Activated gamma-delta T cell (primary cell): ENCODE measurements around the gene DNAJB6.

Experiments
- DNase-seq: peaks from one replicate; lab custom pipeline; 2025; lab: John Stamatoyannopoulos, UW

The DNAJB6 gene

DNA sequence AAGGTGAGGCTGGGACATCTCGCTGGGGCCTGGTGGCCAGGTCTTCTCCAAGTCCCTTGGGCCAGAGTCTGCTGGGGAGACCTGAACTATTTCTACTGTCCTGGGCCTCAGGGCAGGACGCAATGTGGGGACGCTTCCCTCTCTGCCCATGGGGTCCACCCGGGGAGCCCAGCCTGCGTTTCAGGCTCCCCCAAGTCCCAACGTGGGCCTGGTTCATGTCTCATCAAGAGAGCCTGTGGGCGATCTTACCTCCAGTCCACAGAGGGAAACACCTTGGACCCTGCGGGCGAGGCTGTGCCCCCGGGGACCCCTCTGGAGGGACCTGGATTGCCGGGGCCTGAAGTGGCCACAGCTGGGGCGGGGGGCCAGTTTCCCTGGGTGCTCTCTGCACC is 91.7 kb downstream of the DNAJB6 start:
- DNase-seq = no peak

- DNase-seq = no peak
Observed at GRCh38 chr7:157429001-157429679, 92.3 kb downstream of the DNAJB6 start.

DNA sequence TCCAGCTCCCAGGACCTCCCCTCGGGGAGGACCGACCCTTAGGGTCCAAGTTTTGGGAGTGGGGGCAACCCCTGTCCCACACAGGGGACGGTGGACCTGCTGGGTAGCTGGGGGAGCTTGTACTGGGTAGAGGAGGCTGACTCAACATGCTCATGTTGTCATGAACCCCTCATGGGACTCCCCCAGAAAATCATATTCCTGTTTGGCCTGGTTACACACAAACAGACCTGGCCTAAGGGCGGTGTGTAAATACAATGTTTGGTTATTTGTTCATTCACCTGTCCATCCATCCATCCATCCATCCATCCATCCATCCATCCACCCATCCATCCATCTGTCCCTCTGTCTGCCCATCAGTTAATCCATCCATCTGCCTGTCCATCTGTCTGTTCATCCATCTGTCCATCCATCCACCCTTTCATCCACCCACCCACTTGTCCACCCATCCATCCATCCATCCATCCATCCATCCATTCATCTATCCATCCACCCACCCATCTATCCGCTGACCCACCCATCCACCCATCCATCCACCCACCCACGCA is 92.9 kb downstream of the DNAJB6 start:
- DNase-seq = no peak

- DNase-seq = no peak
Observed at GRCh38 chr7:157430721-157431120, 93.9 kb downstream of the DNAJB6 start.

DNA sequence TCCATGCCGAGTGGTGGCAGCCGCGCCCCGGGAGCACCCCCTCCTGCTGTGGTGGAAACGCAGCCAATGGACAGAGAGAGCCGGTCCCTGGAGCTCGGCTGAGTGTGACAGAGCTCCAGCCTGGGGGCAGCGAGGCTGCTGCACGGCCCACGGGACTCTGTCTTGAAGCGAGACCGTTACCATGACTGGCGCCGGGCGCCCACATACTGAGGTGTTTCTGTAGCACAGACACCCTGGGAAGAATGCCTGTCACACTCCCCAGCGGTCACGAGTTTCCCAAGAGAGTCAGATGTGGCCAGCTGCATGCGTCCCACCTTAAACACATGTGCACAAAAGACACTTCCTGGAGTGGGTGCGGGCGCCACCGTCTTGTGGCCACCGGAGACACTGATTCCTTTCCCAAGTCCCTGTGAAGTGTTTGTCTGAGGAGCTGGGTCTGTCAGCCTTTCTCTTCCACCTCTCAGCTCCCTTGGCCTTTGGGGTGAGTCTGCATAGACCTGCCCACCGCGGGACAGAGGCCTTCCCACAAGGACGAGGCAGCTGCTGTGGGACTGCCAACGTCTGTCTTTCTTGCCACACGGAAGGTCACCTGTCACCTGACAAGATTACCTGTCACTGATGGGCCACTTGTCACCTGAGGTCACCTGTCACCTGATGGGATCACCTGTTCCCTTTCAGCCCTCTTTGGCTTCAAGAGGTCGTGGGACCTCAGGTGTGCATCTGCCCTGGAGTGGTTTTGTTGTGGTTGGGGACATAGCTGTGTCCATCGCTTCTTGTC is 94.6 kb downstream of the DNAJB6 start:
- DNase-seq = no peak

DNA sequence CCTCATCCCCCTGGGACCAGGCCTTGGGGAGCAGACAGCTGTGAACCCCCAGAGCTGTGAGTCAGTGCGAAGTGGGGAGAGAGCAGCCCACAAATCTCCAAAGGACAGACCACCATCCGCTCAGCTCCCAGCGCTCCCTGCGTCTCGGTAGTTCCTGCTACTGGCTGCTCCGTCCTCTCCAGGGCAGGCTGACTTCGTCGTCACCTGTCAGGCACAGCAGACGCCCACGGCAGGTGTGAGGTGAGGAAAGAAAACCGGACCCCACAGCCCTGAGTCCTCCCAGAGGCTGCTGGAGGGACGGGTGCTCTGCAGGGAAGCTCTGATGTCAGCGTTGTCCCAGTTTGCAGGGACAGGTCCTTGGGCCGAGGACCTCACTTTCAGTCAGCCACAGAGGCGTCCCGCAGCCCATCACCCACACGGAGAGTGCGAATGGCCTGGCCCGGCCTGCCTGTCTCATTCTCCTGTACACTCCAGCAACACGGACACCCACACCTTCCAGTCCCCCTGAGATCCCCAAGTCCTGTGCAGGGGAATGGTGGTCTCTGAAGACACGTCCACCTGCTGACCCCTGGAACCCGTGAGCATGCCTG is 95.2 kb downstream of the DNAJB6 start:
- DNase-seq = no peak

- no peak for DNase-seq
Observed at GRCh38 chr7:157432541-157432956, 95.7 kb downstream of the DNAJB6 start.

DNA sequence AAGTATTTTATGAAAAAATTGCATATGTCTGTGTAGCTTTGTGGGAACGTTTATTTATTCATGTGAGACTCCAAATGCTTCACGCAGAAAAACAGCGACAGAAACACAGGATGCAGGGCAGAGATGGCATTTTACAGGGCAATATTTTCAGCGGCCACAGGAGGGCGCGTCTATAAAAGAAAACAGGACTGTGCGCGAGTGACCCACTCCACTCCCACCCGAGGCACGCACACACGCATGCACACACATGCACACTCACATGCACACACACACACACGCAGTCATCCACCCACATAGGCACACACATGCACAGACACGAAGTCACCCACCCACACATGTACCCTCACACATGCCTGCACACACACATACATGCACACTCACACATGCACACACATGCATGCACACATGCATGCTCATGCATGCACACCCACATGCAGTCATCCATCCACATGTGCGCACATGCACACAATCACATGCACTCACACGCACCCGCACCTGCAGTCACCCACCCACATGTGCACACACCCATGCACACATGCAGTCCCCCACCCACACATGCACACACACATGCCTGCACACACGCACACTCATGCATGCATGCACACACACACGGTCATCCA is 96.3 kb downstream of the DNAJB6 start:
- no peak for DNase-seq

DNA sequence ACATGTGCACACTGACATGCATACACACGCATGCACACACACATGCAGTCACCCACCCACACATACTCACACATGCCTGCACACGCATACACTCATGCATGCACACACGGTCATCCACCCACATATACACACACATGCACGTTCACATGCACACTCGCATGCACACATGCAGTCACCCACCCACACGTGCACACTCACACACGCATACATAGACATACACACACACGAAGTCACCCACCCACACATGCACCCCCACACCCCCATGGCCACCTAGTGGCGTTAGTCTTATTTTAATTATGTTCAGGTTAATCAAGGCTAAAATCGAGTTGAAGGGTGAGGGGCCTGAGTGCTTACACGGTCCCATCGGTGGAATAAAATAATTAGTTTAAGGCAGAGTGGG is 96.8 kb downstream of the DNAJB6 start:
- DNase-seq = no peak

GRCh38 chr7:157434231-157434630 is 97.4 kb downstream of the DNAJB6 start:
- DNase-seq = no peak

- DNase-seq = no peak
Observed at GRCh38 chr7:157434701-157435100, 97.9 kb downstream of the DNAJB6 start.

GRCh38 chr7:157436076-157436475 is 99.3 kb downstream of the DNAJB6 start:
- DNase-seq = no peak

- no peak for DNase-seq
Observed at GRCh38 chr7:157436763-157437480, 100.1 kb downstream of the DNAJB6 start.

- DNase-seq = no peak
Observed at GRCh38 chr7:157437519-157438061, 100.8 kb downstream of the DNAJB6 start.

DNA sequence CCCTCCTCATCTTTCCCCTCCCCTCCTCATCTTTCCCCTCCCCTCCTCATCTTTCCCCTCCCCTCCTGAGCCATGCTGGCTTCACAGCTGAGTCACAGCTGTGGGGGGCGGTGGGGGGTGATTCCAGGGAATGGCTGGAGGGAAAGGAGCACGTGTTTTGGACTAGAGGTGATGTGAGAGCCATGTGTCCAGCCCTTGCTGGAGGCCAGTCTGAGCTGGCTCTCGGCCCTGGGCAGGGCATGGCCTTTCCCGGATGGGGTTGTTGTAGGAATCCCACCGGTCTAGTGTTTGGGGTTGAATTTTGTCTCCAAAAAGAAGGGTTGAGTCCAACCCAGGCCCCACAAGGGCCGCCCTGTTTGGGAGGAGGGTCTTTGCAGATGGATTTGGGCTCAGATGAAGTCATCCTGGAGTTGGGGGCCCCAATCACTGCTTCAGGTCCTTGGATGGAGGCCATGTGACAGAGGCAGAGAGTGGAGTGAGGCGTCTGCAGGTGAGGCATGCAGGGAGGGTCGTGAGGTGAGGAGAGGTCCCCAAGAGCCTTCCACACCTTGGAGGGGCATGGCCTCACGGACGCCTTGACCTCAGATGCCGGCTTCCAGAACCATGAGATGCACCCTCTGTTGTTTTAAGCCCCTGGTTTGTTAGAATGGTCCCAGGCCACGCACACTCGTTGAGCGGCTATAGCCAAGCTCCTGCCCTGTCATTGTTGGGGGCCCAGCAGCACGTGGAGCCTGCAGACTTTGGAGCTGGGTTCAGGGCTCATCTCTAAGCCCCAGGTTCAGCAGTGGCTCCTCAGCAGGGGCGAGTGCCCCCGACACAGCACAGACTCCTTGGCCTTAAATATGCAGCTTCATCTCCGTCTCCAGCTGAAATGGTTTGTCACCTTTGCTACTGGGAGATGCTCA is 101.6 kb downstream of the DNAJB6 start:
- DNase-seq = no peak

- DNase-seq = no peak
Observed at GRCh38 chr7:157439149-157439548, 102.3 kb downstream of the DNAJB6 start.

DNA sequence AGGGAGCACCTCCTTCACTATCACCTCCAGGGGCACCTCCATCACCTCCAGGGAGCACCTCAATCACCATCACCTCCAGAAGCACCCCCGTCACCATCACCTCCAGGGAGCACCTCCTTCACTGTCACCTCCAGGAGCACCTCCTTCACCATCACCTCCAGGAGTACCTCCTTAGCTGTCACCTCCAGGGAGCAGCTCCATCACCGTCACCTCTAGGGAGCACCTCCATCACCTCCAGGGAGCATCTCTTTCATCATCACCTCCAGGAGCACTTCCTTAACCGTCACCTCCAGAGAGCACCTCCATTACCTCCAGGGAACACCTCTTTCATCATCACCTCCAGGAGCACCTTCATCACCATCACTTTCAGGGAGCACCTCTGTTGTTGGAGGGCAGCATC is 103.0 kb downstream of the DNAJB6 start:
- DNase-seq = no peak

DNA sequence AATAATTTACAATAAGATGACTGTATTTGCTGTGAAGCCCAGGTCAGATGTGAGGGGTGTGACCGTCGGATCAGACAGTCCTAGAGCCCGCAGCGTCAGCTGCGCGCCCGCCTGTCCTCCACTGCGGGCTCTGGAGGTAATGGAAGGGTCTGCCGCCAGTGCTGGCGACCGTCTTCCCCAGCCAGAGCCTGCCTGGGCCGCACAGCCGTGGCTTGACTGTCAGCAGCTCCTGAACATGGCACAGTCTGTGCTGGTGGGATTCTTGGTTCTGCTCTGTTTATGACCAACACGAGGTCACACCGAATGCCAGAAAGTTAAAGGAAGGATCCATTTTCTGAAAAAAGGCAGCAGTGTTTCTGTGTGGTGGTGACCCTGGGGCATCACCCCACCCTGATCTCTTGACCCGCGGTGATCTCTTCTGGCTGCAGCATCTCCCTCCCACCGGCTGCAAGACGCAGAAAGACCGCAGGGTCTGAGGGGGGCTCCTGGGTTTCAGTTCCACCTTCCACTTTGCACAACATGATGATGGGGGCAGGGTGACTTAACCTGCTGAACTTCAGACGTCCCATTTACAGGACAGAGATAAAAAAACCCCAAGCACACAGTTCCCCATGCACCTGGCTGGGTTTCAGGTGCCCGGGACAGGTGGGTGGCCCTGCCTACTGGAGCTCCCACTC is 103.7 kb downstream of the DNAJB6 start:
- DNase-seq = no peak

- no peak for DNase-seq
Observed at GRCh38 chr7:157441023-157441399, 104.2 kb downstream of the DNAJB6 start.

GRCh38 chr7:157442456-157442855 is 105.7 kb downstream of the DNAJB6 start:
- no peak for DNase-seq
